Activated CD4-positive, alpha-beta T cell treated with anti-CD3 and anti-CD28 coated beads, Interleukin-2, Interleukin-4, amounts not matched to agents 100 ng/mL and 50 ng/mL, durations not matched to agents 16 hours and 8 hours (primary cell): ENCODE measurements around the gene POLD3.
"Not testable (repeated sequence)": the region's sequence is repeated elsewhere in the genome, so short reads cannot be mapped to it uniquely, and the experiment has no call there.

Experiments used
- DNase-seq: peaks from one replicate; pipeline ENCODE4 v3.0.0-alpha.2; 2020; ENCODE audit warnings: low spot score

POLD3 gene

DNA sequence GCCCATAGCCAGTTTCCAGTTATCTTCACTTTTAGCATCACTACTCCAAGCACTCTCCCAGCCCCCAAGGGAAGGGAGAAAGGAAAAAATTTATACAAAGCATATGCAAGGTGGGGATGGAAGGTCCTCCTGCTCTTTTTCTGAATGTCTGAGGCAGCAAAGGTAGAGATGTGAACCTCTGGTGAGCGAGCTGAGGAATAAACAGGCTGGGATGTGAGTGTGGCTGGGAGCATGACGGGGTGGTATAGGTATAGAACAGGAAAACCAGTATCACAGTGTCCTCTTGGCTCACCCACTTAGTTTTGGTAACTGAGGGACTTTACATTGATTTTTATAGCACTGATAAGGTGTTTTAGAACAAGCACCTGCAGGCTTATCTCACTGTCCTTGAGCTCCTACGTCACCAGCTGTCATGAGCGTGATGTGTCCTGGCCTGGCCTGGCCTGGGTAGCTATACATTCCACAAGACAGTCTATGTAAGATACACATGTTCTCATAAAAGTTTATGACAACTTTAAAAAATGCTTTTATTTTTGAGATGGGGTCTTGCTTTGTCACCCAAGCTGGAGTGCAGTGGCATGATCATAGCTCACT is 10.3 kb upstream of the POLD3 start:
- no peak for DNase-seq

DNA sequence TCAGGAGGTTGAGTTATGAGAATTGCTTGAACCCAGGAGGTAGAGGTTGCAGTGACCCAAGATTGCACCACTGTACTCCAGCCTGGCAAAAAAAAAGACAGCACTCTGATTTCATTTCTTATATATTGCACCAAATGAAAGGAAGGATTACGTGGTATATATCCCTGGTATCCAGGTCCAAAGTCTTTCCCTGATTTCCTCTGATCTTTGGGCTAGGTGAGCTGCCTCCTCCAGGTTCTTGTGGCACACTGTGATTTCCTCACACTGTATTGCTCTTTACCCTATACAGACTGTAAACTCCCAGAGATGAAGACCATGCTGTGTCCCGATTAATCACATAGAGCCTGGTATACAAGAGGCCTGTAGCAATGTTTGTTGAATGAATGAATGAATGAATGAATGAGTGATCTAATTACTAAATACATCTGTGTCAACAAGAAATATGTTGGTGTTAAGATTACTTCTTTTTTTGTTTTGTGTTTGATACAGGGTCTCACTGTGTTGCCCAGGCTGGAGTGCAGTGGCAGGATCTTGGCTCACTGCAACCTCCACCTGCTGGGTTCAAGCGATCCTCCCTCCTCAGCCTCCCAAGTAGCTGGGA is 9.3 kb upstream of the POLD3 start:
- no peak for DNase-seq

DNA sequence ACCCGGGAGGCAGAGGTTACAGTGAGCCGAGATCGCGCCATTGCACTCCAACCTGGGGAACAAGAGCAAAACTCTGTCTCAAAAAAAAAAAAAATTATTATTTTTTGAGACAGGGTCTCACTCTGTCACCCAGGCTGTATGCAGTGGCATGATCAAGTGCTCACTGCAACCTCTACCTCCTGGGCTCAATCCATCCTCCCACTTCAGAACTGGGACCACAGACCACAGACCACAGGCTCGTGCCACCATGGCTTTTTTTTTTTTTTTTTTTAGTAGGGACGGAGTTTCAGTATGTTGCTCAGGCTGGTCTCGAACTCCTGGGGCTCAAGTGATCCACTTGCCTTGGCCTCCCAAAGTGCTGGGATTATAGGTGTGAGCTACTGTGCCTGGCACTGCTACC is 1.9 kb upstream of the POLD3 start:
- not testable (repeated sequence) for DNase-seq

DNA sequence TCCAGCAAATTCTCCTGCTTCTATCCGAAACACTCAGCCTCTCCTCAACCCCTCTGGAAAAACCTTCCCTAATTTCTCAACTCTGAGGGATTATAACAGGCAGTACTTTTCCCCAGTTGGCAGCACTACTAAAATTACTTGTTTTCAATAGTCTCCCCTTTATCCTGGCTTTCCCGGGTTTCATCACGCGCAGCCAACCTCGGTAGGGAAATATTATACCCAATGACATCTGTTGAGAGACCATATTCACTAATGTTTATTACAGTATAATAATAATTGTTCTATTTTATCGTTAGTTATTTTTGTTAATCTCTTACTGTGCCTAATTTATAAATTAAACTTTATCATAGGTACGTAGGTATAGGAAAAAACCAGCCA is 330 bp upstream of the POLD3 start:
- no peak for DNase-seq

DNA sequence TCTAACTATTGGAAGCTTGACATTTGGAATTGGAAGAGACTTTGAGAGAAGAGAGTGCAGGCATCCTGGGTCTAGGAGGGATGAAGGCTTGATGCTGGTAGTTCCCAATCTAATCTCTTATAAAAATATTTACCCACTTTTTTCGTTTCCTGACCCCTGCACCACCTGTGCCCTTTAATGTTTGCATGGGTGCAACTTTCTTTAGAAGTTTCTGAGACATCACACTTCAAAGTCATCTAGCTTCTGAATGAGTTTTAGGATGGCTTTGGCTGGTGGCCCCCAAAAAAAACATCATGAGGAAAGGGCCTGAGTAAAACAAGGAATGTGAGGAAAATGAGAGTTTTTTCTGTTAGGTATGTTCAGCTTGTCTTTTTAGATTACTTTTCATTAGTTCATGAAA is 1.1 kb downstream of the POLD3 start:
- DNase-seq = no peak

DNA sequence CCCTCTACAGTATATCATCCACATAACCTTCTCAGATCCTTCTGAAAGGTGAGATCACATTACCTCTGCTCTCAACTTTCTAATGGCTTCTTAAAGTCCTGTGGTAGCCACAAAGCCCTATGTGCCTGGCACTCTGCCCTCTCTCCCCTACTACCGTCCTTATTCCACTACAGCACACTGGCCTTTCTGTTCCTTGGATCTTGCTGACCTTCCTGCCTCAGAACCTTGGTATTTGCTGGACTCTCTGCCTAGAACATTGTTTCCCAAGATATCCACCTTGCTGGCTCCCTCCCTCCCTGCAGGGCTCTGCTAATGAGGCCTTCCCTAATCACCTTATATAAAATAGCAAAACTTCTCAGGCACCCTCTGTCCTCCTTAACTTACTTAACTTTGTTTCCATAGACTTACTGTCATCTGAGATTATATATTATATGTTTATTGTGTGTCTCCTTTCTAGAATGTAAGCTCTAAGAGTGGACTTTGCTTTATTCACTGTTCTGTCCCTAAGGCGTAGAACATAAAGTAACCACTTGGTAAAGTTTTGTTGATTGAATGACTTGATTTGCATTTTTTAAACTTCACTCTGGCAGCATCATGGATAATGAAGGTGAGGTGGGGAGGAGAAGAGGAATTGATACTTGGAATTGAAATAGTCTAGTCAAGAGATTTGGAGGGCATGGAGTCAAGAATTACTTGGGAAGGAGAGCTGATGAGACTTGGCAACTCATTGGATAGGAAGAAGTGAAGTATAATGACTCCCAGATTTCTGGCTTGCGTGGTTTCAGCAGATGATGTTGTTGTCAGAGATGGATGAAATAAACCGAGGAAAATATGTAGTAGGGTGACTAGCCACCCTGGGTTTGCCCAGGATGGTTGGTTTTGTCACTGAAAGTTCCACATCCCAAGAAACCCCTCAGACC is 10.5 kb downstream of the POLD3 start:
- no peak for DNase-seq

DNA sequence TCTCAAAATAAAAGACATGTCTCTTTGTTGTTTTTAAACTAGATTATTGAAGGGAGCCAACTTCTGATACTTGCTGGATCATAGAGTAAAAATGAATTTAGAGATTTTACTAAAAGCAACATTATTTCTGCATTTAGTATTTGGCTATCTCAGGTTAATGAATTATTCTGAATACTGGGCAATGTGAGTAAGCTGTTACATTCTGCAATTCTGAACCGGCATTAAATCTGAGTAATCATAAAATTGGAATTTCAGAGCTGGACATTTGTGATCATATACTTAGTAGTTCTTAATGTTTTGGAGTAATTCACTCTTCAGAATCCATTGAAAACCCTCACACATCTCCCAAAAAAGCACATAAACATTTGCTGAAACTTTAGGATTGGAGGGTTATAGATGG is 11.5 kb downstream of the POLD3 start:
- DNase-seq = no peak

DNA sequence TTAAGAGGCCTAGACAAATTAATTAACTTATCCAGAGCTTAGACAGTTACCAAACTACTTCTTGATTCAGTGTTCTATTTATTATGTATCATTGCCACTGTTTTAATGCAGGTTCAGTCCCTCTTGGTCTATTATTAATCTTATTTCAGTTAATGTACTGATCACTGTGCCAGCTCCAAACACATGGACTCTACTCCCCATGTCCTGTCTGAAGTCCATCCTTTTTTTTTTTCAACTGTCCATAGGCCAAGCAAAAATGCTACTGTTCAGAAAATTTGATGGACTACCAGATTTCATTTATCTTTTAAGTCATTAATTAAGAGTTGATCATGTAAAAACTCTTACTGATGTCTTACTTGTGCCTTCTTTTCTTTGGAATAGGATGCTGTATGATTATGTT is 11.9 kb downstream of the POLD3 start:
- DNase-seq = no peak

DNA sequence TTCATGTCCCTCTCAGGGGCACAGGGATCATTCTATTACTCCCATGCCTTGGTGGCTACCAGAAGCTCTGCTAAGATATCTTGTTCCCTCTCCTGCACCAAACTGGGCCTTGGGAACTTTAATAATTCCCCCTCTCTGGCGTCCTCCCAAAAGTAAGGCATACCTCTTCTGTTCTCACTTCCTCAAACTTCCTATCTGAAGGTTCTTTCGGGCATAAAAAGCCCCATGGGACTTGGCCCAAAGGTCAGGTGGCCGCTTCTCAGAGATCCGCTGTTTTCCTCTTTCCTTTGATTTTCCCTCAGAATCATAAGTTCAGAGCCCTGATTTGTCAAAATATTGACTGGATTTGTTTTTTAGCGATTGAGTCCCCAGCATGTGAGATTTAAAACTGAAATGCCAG is 13.0 kb downstream of the POLD3 start:
- DNase-seq = no peak

DNA sequence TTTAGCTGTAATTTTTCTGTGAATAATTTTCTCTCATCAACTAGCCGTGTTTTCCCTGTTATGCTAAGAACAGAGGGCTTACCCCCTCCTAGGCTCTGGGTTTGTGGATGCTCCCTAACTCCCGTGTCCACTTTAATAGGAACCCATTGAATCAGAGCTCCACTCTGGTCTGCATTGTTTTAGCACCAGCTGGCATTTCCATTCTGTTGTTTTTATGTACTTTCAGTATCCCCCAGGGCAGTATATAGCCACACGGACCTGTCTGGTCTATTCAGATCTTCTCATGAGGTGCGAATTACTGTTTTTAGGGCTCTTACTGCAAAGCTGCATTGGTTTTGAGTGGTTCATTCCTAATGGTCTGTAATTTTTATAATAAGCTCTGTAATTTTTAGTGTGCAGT is 16.0 kb downstream of the POLD3 start:
- DNase-seq = no peak

DNA sequence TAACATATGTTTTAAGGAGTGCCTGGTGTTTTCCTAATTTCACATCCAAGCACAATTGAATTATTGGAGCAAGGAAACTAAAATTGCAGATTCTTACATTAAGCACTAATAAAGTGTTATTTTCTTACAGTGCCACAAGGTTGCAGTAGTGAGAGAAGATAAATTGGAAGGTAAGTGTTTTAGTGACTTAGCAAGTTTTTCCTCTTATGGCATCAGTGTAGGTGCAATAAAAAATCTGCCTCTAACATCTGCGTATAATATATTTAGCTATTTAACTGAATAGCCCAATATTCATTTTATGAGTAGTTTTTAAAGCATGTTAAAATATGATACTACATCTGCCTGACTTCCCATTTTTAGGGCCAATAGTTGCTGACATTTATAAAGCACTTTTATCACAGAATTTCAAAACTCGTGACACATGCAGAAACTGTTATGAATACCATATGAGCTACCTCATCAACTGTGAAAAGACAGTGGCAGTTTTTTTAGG is 19.0 kb downstream of the POLD3 start:
- peak; percentile 10 for DNase-seq

DNA sequence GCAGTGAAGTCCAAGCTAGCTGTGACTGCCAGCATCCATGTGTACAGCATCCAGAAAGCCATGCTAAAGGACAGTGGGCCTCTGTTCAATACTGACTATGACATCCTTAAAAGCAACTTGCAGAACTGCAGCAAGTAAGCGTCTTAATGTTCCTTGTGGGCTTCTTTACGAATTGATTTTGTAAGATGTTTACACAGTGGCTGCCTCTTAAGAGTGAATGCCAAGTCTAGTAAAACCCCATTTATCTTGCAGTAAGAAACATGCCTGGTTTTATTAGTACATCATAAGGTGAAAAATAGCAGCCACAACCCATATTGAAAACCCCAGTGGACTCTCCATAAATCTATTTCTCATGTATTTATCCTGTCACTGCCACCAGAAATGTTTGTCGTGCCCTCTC is 20.5 kb downstream of the POLD3 start:
- DNase-seq = no peak

DNA sequence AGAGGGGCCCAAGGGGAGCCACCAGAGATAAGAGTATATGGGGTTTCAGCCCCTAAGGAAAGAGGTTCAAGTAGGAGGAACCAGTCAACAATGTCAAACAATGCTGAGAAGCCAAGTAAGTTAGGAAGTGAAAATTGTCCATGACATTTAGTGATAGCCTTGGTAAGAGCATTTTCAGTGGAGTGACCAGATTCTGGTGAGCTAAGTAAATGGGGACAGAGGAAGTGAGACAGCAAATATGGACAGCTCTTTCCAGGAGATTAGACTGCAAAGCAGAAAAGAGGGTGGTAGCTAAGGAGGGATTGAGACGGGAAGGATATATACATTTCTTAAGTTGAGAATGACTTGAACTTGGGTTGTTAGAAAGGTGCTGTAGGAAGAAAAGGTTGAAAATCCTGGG is 22.9 kb downstream of the POLD3 start:
- no peak for DNase-seq

DNA sequence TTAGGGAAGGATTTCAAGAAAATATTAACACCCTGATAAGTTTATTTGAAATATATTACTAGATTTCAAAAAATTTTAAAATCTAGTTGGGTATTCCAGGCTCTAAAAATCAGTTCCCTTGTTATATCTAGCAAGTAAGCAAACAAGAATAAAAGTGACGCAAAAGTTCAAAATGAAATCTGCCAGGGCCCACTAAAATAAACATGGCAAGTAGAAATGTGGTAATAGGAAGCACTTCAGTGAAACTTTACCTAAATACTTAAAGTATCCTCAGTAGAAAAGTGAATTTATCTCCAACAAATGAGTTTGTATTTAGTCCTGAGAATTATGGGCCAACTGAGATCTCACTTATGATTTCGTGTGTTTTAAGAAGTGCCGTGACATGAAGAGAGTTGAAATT is 23.6 kb downstream of the POLD3 start:
- DNase-seq = no peak

DNA sequence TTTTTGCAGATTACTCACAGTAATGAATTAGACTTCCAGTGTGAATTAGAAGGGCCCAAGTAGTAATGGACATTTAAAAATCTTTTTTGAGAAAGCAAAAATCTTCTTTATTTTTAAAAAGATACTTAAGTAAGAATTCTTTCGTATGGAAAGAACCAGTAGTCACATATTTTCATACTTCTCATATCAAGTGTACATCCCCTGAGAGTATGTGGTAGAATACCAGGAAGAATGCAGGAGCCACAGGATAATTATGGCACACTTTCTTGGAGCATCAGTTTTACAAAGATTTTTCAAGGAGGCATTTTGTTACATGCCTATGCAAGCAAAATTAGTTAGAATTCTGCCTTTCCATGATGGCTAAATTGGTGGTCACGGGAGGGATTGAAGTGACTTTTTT is 28.1 kb downstream of the POLD3 start:
- no peak for DNase-seq

DNA sequence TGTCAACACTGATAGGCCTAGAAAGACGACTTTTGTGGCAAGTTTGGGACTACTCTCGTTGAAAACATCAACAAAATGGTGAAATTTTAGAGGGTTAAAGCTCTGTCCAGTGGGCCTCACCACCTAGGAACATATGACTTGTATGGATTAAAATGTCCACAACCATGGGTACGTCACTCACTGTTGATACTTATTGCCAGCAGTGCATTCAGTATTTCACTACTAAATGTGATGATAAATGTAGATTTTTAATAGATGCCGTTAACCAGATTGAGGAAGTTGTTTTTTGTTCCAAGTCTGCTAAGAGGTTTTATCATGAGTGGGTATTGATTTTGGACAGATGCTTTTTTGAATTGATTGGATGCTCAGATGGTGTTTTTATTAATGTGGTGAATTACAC is 33.7 kb downstream of the POLD3 start:
- DNase-seq = no peak

DNA sequence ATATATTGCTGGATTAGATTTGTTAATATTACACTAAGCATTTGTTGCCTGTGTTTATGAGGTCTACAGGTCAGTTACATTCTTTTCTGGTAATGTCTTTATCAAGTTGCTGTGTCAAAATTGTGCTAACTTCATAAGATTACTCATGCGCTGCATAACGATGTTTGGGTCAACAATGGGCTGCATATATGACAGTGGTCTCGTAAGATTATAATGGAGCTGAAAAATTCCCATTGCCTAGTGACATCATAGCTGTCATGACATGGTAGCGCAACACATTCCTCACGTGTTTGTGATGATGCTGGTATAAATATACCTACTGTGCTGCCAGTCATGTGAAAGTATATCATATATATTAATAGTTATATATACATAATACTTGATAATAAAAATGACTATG is 34.2 kb downstream of the POLD3 start:
- DNase-seq = no peak

DNA sequence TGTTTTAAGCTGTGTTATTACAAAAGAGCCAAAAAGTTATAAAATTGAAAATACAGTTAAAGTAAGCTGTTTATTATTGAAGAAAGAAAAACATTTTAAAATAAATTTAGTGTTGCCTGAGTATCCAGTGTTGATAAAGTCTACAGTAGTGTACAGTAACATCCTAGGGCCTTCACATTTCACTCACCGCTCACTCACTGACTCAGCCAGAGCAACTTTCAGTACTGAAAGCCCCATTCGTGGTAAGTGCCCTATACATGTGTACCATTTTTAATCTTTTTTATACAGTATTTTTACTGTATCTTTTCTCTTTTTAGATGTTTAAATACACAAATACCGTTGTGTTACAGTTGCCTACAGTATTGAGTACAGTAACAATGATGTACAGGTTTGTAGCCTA is 35.0 kb downstream of the POLD3 start:
- peak; percentile 12 for DNase-seq

DNA sequence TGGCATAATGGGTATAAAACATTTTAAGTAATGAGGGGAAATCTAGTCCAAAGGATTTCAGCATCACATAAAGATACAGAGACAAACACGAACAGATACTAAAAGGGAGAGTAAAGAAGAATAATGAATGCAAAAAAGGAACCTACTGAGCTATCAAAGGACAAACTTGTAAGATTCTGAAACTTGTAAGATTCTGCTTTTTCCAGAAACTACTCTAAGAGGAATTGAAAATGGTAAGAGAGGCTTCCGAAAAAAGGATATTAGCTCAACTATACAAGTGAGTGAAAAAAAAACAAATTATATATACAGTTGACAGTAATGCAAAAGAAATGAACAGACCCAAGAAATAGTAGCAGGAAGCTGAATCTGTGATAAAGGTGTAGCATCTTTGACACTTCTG is 37.7 kb downstream of the POLD3 start:
- DNase-seq = no peak

DNA sequence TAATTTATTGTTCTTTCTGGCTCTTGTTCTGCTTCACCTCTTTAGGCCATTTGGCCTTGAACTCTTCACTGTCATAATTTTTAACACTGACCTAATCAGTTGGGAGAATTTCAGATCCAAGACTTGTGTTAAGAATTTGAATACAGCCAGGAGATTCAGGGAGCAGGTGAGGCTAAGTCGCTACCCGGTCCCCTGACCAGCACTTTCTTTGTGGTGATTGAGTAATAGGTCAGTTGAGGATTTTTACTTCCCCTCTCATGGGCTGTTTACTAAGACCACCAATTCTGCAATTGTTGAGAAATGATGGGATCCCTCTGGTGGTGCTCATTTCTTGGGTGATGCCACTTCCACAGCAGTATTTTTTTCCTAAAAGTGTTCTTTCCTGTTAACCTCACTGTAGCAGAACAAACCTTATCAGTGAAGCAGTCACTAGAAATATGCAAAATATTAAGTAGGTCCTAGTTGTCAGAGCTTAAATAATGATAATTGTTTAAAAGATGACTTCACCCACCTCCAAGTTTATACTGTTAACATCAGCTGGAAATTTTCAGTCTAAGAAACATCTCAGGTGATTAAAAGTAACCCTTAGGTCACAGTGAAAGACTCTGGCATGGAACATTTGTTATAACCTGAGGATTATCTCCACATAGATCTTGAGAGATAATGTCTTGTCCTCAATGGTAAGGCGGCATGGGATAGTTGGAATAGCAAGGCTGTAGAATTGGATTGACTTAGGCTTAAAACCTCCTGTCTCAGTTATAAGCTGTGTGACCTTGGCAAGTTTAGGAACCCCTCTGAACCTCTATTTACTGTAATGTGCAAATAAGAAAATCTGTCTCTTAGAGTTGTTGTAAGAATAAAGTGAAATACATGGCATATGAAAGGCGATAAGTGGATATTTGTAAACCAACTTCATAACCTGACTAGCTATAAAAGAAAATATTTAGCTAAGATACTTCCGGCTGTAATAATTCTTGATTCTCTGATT is 41.3 kb downstream of the POLD3 start:
- no peak for DNase-seq

DNA sequence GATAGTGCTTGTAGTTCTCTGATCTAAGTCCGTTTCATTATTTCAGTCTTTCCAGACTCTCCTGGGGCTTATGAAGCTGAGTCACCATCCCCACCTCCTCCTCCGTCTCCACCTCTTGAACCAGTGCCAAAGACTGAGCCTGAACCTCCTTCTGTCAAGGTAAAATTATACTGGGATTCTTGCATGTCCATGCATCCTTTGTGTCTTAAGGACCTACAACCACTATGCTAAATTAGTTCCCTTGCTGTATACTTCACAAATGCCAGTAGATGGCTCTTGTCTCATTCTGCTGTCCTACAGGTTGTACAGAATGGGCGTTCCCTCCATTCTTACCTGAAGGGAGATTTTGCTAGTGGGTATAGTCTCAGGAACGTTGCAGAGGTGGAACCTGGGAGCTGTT is 42.2 kb downstream of the POLD3 start:
- no peak for DNase-seq

DNA sequence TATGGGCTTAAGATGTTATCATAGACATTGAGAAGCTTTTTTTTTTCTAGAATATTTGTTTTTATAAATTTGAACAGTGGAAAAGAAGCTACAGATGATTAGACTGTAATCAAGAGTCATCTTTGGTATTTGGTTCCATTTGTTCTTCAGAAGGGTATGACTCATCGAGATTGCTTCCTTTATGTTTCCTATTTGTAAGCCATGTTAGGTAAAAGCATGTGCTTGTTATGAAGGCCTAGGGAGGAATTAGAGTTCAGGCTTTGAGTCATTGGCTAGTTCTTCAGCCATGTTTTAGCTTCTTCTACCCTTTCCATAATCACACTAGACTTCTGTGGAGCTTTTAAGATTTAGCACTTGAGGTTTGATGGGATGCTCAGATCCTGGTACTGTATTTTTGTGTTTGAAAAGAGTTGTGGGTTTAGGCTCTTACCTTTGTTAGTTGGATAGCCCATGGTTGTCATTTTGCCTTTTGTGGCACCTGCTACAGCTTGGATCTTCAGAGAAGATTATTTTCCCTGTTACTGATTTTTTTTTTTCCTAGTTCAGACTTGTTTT is 44.3 kb downstream of the POLD3 start:
- DNase-seq = peak; percentile 43
